H1 (cell line): ENCODE measurements around the gene ZWILCH. TPM values are rescaled to one million over a fixed set of nuclear protein-coding genes. Genes with fewer than 3 reads are reported as not detected.

Source experiments
- EZH2 ChIP-seq: fragments of 200-600 bp; sonication (generic); IDR thresholded peaks from 2 replicates; pipeline ENCODE4 v1.7.1; 2012; ENCODE audit warnings: low read depth, mild to moderate bottlenecking, moderate library complexity, low read length, inconsistent platforms; ENCODE audit not compliant: severe bottlenecking
- SP2 ChIP-seq: IDR thresholded peaks from 2 replicates; pipeline ENCODE4 v1.6.1; 2012; ENCODE audit warnings: mild to moderate bottlenecking, low read length, inconsistent platforms
- polyA plus RNA-seq, 7 experiments: library from polyadenylated mRNA; depleted of rRNA in 3 of 7; stranded (reverse) in 5 of 7; unstranded in 2 of 7; fragments of >200 nt in 5 of 7; fragments of 200-250 nt in 2 of 7; gene quantifications; 1 replicate in 5 of 7; 2 replicates in 1 of 7; 4 replicates in 1 of 7; pipeline versions ENCODE4 v1.2.1 to v1.2.3, GENCODE V29; 2011 to 2013; ENCODE audit warnings: missing spikeins in 2 of 7, mixed read lengths in 2 of 7
- total RNA-seq: library from RNA; stranded (reverse); fragmentation: NEBNext Ultra II Directional; extraction: Animal tissue kit (Norgen Biotek cat#: 25700); gene quantifications from 2 replicates; pipeline ENCODE4 v1.2.1, GENCODE V29; 2021

The ZWILCH gene
- total and polyA plus RNA-seq, 2 of the 8 experiments (the other 6 are each of a cell fraction or from before 2014, with no cell fraction given), result 18.1 to 61.5 TPM

- TF ChIP-seq SP2 (no peak), EZH2 (no peak)
Observed at GRCh38 chr15:66558271-66558670, 53.1 kb downstream of the ZWILCH start (continued).
